Skeletal muscle tissue (tissue), 4 donors: Measurements from ENCODE around the gene STPG1. TPM values are rescaled to one million over a fixed set of nuclear protein-coding genes. Genes with fewer than 3 reads are reported as not detected.

Source experiments
- H3K27ac ChIP-seq: one replicate; pipeline ENCODE4 v1.7.0; 2013; ENCODE audit warnings: mild to moderate bottlenecking, low read depth, low read length, inconsistent platforms
- H3K27me3 ChIP-seq, 3 donors: one replicate each; pipeline ENCODE4 v1.7.0; 2013; ENCODE audit warnings: low read length in 3 of 3; ENCODE audit not compliant: control insufficient read depth in 3 of 3, insufficient read depth in 3 of 3
- H3K36me3 ChIP-seq, 3 donors: one replicate each; pipeline ENCODE4 v1.7.0; 2013; ENCODE audit warnings: low read length in 3 of 3; ENCODE audit not compliant: control insufficient read depth in 3 of 3, insufficient read depth in 3 of 3
- H3K4me1 ChIP-seq, 3 donors: one replicate each; pipeline ENCODE4 v1.7.0; 2013; ENCODE audit warnings: low read length in 3 of 3, mild to moderate bottlenecking in 3 of 3; ENCODE audit not compliant: control insufficient read depth in 3 of 3, insufficient read depth in 3 of 3
- H3K4me3 ChIP-seq, 3 donors: one replicate each; pipeline ENCODE4 v1.7.0; 2013; ENCODE audit warnings: low read length in 3 of 3
- H3K9ac ChIP-seq, 3 donors: one replicate each; pipeline ENCODE4 v1.7.0; 2013; ENCODE audit warnings: low read length in 3 of 3, mild to moderate bottlenecking in 3 of 3, moderate library complexity in 2 of 3, low read depth in 1 of 3
- H3K9me3 ChIP-seq, 3 donors: one replicate each; pipeline ENCODE4 v1.7.0; 2013; ENCODE audit warnings: low read length in 3 of 3; ENCODE audit not compliant: control insufficient read depth in 3 of 3
- total RNA-seq: library from RNA; depleted of rRNA; stranded (reverse); fragments of >200 nt; gene quantifications from one replicate; pipeline ENCODE4 v1.2.3, GENCODE V29; 2014
- donor health status: Osteomylitis.

STPG1 gene
- total RNA-seq, 1 donor from 2014 or later, result 0.52 TPM

DNA sequence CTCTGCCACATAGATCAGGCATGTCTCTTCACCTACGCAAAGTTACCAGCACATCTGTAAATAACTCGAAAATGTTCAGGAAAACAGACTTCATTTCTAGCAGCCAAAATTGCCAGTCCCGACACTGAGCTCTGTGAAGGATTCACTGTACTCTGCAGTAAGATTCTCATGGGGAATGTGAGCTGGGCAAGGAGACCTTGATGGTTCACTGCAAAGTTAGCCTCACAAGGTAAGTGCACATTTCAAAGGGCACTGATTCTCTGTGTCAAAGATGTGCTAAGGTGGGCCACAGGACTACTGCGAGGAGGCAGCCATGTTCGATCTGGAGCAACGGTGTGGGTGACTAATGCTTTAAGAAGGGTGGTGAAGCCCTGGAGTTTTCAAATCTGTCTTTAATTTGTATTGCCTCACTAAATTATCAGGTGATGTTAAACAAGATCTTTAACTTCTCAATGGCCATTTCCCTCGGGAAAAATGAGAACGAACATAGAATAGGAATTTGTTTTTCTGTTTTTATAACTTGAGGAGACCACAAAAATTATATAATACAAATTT lies 25.2 kb downstream of the STPG1 start:
- H3K4me1 ChIP-seq, result peaks cover 9 to 11% (median 9%) of the 10 kb centered on the region in 3 donors

DNA sequence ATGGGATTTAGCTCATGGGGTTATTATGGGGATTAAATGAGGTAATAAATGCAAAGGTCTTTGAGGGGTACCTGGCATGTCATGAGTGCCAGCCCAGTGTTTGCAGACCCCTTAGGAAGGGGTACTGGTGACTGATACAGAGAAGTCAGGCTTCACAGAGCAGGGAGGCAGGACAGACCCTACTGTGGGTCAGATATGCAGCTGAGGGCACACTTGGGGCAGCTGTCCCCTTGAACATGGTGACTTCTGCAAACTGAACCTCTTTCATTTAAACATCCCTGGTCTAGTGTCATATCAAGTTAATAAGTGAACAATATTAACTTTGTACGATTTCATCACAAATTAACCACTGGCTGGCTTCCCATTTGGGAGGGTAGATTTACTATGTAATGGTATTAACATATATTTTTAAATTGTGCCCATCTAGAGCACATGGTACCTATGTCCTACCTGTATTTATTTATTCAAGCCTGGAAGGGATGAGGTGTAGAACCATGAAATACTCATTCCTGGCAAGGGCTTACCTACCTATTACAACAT lies 25.9 kb downstream of the STPG1 start:
- Histone ChIP-seq H3K9me3 (no peaks in the 10 kb centered on the region), H3K27ac (no peak overlapping the region), H3K36me3 (no peaks in the 10 kb centered on the region), H3K4me3 (no peak overlapping the region), H3K4me1 (peaks cover 9 to 11% (median 9%) of the 10 kb centered on the region in 3 donors), H3K27me3 (peaks cover 0 to 5% (median 0%) of the 10 kb centered on the region in 3 donors), H3K9ac (no peak overlapping the region)

More for the DNA sequence above, 25.2 kb downstream of the STPG1 start:
- Histone ChIP-seq H3K9me3 (no peaks in the 10 kb centered on the region), H3K27ac (no peak overlapping the region), H3K36me3 (no peaks in the 10 kb centered on the region), H3K27me3 (peaks cover 0 to 5% (median 0%) of the 10 kb centered on the region in 3 donors), H3K4me3 (no peak overlapping the region), H3K9ac (peak overlapping the region in 1 of 3 donors; percentile 11)

DNA sequence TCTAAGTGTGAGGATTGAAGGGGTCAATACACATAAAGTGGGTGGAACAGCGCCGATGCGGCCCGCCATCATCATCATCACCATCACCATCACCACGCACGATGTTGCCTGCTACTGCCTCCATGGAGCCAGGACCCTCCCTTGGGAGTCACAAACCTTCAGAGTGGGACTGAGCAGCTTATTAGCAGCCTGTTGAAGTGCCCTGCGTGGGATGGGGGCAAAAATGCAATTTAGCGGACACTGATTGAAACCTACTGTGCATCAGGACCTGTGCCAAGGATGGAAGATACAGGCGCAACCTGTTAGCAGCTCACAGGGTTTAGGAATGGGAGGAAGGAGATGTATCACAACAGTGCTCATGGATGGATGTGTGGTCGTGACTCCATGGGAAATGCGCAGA lies 26.7 kb downstream of the STPG1 start:
- no peak overlapping the region for H3K9ac ChIP-seq
- no peaks in the 10 kb centered on the region for H3K36me3 ChIP-seq

DNA sequence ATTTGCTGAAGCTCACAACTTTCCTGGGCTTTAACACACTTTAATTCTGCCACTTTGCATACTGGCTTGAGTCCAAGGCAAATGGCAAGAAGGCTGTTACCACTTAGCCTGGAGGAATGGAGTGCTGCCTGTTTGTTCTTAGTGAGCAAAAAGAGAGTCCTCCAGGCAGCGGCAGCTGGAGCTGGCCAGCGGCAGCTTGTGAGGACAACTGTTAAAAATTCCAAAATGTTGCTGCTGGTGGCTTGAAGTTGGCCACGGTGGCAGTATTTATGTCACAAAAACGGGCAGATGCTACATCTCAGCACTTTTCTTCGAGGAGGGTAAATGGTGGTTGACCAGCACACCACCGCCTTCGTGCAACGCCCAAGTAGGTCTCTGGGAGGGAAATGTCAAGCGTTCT lies 27.3 kb downstream of the STPG1 start:
- no peak overlapping the region for H3K27ac ChIP-seq
- H3K4me1 ChIP-seq, result no peaks in the 10 kb centered on the region
- H3K4me3 ChIP-seq, result no peak overlapping the region
- peaks cover 0 to 5% (median 0%) of the 10 kb centered on the region in 3 donors for H3K27me3 ChIP-seq
- no peaks in the 10 kb centered on the region for H3K36me3 ChIP-seq
- no peaks in the 10 kb centered on the region for H3K9me3 ChIP-seq
- H3K9ac ChIP-seq, result no peak overlapping the region

More for the DNA sequence above, 26.7 kb downstream of the STPG1 start:
- Histone ChIP-seq H3K4me1 (peaks cover 3 to 4% (median 3%) of the 10 kb centered on the region in 3 donors), H3K27me3 (peaks cover 0 to 5% (median 0%) of the 10 kb centered on the region in 3 donors), H3K27ac (no peak overlapping the region), H3K9me3 (no peaks in the 10 kb centered on the region), H3K4me3 (no peak overlapping the region)

DNA sequence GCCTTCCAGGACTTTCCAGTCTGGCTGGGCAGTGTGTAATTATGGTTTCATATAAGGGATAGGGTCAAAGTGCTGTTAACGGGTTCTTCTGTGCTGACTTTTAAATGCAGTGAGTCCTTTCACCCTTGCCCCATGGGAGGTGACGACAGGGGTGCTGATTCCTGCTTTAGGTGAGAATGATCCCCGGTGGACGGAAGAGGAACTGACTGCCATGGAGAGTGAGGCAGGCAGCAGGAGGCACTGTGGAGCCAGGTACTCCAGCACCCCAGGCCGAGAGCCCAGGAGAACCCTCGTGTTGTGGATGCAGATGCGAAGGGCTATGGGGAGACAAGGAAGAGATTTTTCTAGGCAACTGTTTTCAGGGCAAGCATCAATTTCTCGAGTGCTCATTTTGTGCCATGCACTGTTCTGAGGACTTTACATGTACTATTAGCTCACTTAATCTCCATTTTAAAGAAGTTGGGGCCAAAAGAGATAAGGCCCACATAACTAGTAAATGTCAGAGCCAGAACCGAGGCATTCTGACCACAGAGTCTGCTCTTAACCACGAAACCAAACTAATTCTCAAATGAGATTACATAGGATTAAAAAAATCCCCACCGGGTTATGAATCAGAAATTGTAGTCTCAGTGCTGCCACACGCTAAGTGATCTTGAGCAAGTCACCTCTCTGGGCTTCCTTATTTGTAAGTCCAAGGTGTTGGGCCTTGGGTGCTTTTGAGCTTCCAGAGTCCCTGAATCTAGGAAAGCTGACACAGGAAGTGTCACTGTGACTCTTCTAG lies 28.2 kb downstream of the STPG1 start:
- Histone ChIP-seq H3K4me1 (no peaks in the 10 kb centered on the region), H3K36me3 (no peaks in the 10 kb centered on the region), H3K27ac (no peak overlapping the region), H3K9me3 (no peaks in the 10 kb centered on the region), H3K9ac (no peak overlapping the region), H3K27me3 (peaks cover 0 to 5% (median 0%) of the 10 kb centered on the region in 3 donors), H3K4me3 (no peak overlapping the region)

DNA sequence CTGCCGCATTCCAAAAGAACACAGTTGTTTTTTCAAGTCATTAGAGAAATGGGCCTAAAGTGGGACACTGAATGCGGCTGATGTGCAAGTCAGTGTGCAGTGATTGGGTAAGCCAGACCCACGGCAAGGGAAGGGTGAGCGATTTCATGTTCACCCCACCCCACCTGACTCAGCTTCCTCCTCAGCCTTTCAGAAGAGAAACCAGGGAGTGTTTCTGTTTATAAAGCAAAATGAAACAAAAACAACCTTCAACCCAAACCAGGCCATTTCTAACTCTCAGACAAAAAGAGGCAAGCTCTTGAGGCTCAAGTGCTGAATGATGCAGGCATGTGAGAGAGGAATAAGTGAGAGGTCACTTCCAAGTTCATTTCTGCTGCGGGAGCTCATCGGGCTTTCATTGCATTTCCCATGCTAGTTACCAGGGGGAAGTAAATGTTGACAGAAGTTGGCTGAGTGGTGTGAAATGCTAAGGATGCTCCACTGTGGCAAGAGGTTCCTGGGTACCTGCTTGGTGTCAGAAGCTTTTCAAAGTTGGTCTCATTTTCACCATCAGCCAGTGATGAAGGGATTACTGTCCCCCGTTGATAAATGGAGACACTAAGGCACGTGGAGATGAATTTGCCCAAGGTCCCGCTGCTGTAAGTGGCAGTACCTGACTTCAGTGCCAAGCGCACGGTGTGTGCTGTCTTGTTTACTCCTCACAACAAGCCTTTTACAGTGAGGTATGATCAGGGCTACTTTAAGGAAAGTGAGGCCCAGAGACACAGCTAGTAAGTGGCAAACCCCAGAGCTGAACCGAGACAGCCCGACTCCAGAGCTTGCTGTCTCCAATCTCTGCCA lies 29.1 kb downstream of the STPG1 start:
- no peak overlapping the region for H3K9ac ChIP-seq
- H3K9me3 ChIP-seq, result no peaks in the 10 kb centered on the region
- no peaks in the 10 kb centered on the region for H3K36me3 ChIP-seq
- no peak overlapping the region for H3K4me3 ChIP-seq
- H3K27me3 ChIP-seq, result peaks cover 0 to 5% (median 0%) of the 10 kb centered on the region in 3 donors
- H3K4me1 ChIP-seq, result no peaks in the 10 kb centered on the region
- no peak overlapping the region for H3K27ac ChIP-seq

DNA sequence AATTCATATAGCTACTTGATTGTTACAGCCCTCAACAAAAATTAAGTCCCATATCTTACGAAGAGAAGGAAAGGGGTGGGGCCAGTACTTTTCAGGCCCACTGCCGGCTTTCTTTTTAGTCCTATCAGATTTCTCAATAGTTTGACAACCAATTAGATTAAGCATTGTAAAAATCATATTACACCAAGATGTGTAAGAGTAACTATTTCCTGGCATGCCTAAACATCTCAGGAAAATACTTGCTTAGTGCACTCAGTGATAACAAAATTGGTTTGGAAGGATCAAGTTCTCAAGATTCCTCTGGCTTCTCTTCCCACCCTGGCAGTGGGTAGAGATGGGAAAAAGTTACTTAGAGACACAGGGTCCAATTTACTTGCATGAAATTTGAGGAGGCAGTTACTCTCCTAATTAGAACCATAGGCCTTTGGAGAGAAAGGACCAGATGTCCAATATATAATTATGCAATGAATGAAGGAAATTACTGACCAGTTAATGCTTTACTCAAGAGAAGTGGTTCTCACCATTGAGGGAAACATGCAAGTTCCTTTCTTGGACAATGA lies 30.1 kb downstream of the STPG1 start:
- no peak overlapping the region for H3K27ac ChIP-seq
- peaks cover 0 to 5% (median 0%) of the 10 kb centered on the region in 3 donors for H3K27me3 ChIP-seq
- no peak overlapping the region for H3K4me3 ChIP-seq
- H3K36me3 ChIP-seq, result peaks cover 0 to 1% (median 0%) of the 10 kb centered on the region in 3 donors
- no peaks in the 10 kb centered on the region for H3K4me1 ChIP-seq
- no peak overlapping the region for H3K9ac ChIP-seq
- H3K9me3 ChIP-seq, result no peaks in the 10 kb centered on the region

DNA sequence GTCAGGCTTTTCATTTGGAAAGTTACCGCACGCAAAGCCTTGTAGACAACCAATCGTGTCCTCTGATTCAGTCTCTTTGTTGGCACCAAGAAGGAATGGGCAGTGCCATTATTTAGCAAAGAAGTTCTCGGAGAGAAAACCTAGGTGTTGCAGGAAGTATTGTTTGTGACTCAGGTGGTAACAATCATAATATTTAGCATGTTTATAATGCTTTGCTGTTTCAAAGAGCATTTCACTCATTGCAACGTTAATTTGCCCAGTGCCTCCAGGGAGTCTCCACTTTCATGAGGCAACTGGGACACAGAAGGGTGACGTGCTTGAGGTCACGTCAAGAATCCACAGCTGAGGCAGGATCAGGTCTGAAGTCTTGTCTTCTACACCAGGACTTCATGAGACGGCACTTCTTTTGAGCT lies 31.4 kb downstream of the STPG1 start:
- H3K9me3 ChIP-seq, result no peaks in the 10 kb centered on the region
- H3K4me1 ChIP-seq, result no peaks in the 10 kb centered on the region
- H3K27ac ChIP-seq, result no peak overlapping the region
- no peak overlapping the region for H3K4me3 ChIP-seq
- no peak overlapping the region for H3K9ac ChIP-seq
- H3K36me3 ChIP-seq, result peaks cover 0 to 3% (median 1%) of the 10 kb centered on the region in 3 donors
- peaks cover 0 to 4% (median 0%) of the 10 kb centered on the region in 3 donors for H3K27me3 ChIP-seq

DNA sequence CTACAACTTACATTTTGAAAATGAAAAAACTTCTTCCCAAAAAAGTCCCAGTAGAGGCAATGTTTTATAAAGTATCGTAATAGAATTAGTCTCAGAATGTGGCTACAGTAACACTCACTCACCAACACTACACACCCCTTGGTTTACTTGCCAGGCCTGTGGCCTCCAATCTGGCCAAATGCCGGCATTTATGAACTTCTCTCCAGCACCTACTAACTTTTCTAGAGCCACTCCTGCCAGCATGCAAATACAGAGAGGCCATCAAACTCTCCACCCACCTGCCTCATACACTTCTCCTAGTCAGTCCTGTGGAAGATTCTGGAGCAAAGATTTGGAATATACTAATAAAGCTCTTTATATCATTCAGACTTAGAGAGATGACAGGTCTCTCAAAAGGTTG lies 32.3 kb downstream of the STPG1 start:
- Histone ChIP-seq H3K27ac (no peak overlapping the region), H3K4me3 (no peak overlapping the region), H3K36me3 (peaks cover 0 to 3% (median 1%) of the 10 kb centered on the region in 3 donors), H3K9ac (no peak overlapping the region), H3K27me3 (no peaks in the 10 kb centered on the region), H3K4me1 (no peaks in the 10 kb centered on the region), H3K9me3 (no peaks in the 10 kb centered on the region)
